Thyroid gland (tissue), 4 donors: ENCODE data around the gene UBE2Q2.

Source experiments
- CTCF ChIP-seq, 6 experiments: fragments of 200-600 bp in 3 of 6; fragments of 450-650 bp in 3 of 6; sonication (generic) in 3 of 6; IDR thresholded peaks; one replicate each; pipeline ENCODE4 v1.5.1; 2016 to 2019; ENCODE audit warnings: antibody characterized with exemption in 6 of 6, mild to moderate bottlenecking in 2 of 6, inconsistent platforms in 1 of 6, moderate library complexity in 1 of 6
- POLR2A ChIP-seq, 2 donors: fragments of 450-650 bp; IDR thresholded peaks; one replicate each; pipeline ENCODE4 v1.6.1; 2017; ENCODE audit warnings: antibody characterized with exemption in 2 of 2, mild to moderate bottlenecking in 2 of 2, moderate library complexity in 1 of 2

GRCh38 chr15:75916978-75917377 lies 73.7 kb downstream of the UBE2Q2 start:
- no peak for TF ChIP-seq CTCF (IDR thresholded peaks at IDR 0.05)
- TF ChIP-seq POLR2A (IDR thresholded peaks at IDR 0.05) = no peak
